ENCODE measurements around the gene CLEC16A. TPM values are rescaled to one million over a fixed set of nuclear protein-coding genes. Genes with fewer than 3 reads are reported as not detected.

Gene CLEC16A
- total and polyA plus RNA-seq, 8 donors: 8.1 to 17.2 (median 10.7) TPM

GRCh38 chr16:11016524-11016988 lies 72.2 kb downstream of the CLEC16A start:
- Histone ChIP-seq H3K4me1 (no peaks in the 10 kb centered on the region), H3K27ac (no peak overlapping the region), H3K9me3 (no peaks in the 10 kb centered on the region), H3K4me3 (no peak overlapping the region), H3K36me3 (no peaks in the 10 kb centered on the region), H3K27me3 (no peaks in the 10 kb centered on the region)
- WGBS, 2 donors: 91 to 92% methylated on average over 3 of the region's 3 CpGs
- no peak for FAIRE-seq
- DNase-seq: no peak
- intact Hi-C loops (cut with DNase I): no loop called here
- peak in 2 of 4 donors; percentile 11 to 26 for ATAC-seq
- no peak for TF ChIP-seq CTCF (IDR thresholded peaks at IDR 0.05)

GRCh38 chr16:11016993-11017392 lies 72.6 kb downstream of the CLEC16A start:
- no peak for TF ChIP-seq CTCF (IDR thresholded peaks at IDR 0.05)
- H3K36me3 ChIP-seq: no peaks in the 10 kb centered on the region
- DNase-seq (peak in 3 of 6 donors; percentile 30 to 68 (median 36)), FAIRE-seq (no peak), ATAC-seq (peak in 3 of 4 donors; percentile 37 to 73 (median 67))
- no peaks in the 10 kb centered on the region for H3K9me3 ChIP-seq
- no peaks in the 10 kb centered on the region for H3K27me3 ChIP-seq
- 59 to 63% methylated on average over 9 of the region's 9 CpGs for WGBS, 2 donors
- intact Hi-C loops (cut with DNase I): no loop called here
- no peak overlapping the region for H3K4me3 ChIP-seq
- H3K27ac ChIP-seq: peak overlapping the region in 1 of 4 donors; percentile 21
- no peaks in the 10 kb centered on the region for H3K4me1 ChIP-seq

- DNase-seq (no peak), ATAC-seq (no peak), FAIRE-seq (no peak)
- TF ChIP-seq CTCF (IDR thresholded peaks at IDR 0.05): no peak
- Histone ChIP-seq H3K4me1 (no peaks in the 10 kb centered on the region), H3K4me3 (no peak overlapping the region), H3K36me3 (no peaks in the 10 kb centered on the region), H3K9me3 (no peaks in the 10 kb centered on the region), H3K27me3 (no peaks in the 10 kb centered on the region), H3K27ac (peak overlapping the region in 1 of 4 donors; percentile 21)
- intact Hi-C loops (cut with DNase I): no loop called here
- WGBS, 2 donors: 89 to 93% methylated on average over 2 of the region's 2 CpGs
These were observed 73.1 kb downstream of the CLEC16A start for GRCh38 chr16:11017499-11017898.

- TF ChIP-seq CTCF (IDR thresholded peaks at IDR 0.05): no peak
- peaks cover 0 to 6% (median 0%) of the 10 kb centered on the region in 3 donors for H3K36me3 ChIP-seq
- ATAC-seq (no peak), DNase-seq (no peak), FAIRE-seq (no peak)
- no peaks in the 10 kb centered on the region for H3K9me3 ChIP-seq
- H3K27ac ChIP-seq: no peak overlapping the region
- intact Hi-C loops (cut with DNase I): no loop called here
- no peak overlapping the region for H3K4me3 ChIP-seq
- H3K27me3 ChIP-seq: no peaks in the 10 kb centered on the region
- 87 to 90% methylated on average over 4 of the region's 4 CpGs for WGBS, 2 donors
- no peaks in the 10 kb centered on the region for H3K4me1 ChIP-seq
These were observed 76.0 kb downstream of the CLEC16A start for GRCh38 chr16:11020388-11020787.

GRCh38 chr16:11020792-11021551 lies 76.6 kb downstream of the CLEC16A start:
- no peak for FAIRE-seq

More at GRCh38 chr16:11020792-11021551, 76.6 kb downstream of the CLEC16A start:
- 85 to 87% methylated on average over 7 of the region's 7 CpGs for WGBS, 2 donors
- H3K4me1 ChIP-seq: no peaks in the 10 kb centered on the region
- no peak for TF ChIP-seq CTCF (IDR thresholded peaks at IDR 0.05)
- DNase-seq (no peak), ATAC-seq (no peak)
- H3K9me3 ChIP-seq: no peaks in the 10 kb centered on the region
- H3K36me3 ChIP-seq: peaks cover 3 to 10% (median 4%) of the 10 kb centered on the region in 3 donors
- intact Hi-C loops (cut with DNase I): no loop called here
- H3K4me3 ChIP-seq: no peak overlapping the region
- H3K27me3 ChIP-seq: no peaks in the 10 kb centered on the region
- no peak overlapping the region for H3K27ac ChIP-seq
